ENCODE measurements around the gene MEIOSIN. TPM values are rescaled to one million over a fixed set of nuclear protein-coding genes. Genes with fewer than 3 reads are reported as not detected.
"Not testable (repeated sequence)": the region's sequence is repeated elsewhere in the genome, so short reads cannot be mapped to it uniquely, and the experiment has no call there.

Gene MEIOSIN
- total and polyA plus RNA-seq, 4 experiments from 2014 or later, result not detected

- Mint-ChIP-seq H3K27me3 (peaks cover 8 to 20% of the 10 kb centered on the region in 2 donors), H3K9me3 (no peaks in the 10 kb centered on the region), H3K4me3 (peak within 1 kb of the TSS; percentile 82 to 92 (median 89)), H3K36me3 (peaks cover 19 to 35% of the 10 kb centered on the region in 2 donors), H3K4me1 (peaks cover 31 to 46% (median 36%) of the 10 kb centered on the region in 4 donors), H3K27ac (peak within 1 kb of the TSS; percentile 79 to 96 (median 91))
- Histone ChIP-seq H3K27me3 (ENCODE audit: insufficient read depth, low read length) (peaks cover 4% of the 10 kb centered on the region), H3K4me3 (ENCODE audit: low read length in 2 of 2) (peak within 1 kb of the TSS; percentile 33 to 62), H3K27ac (ENCODE audit: low read depth, low read length) (no peak within 1 kb of the TSS), H3K9me3 (ENCODE audit: control insufficient read depth in 1 of 2, low read length in 2 of 2) (no peaks in the 10 kb centered on the region), H3K36me3 (ENCODE audit: insufficient read depth, low read length) (peaks cover 15% of the 10 kb centered on the region), H3K4me1 (ENCODE audit: insufficient read depth, low read length) (peaks cover 32% of the 10 kb centered on the region)
- peak; percentile 97 to 99 (median 98) for DNase-seq
- ChIA-PET POLR2A (ENCODE audit: partially characterized antibody) (interaction anchor here (1.0 to 3.8 kb wide), 7 partner anchors 10 to 343 kb away, joined by 3 to 56 read pairs (median 4); partner anchors contain the start of genes CCDC61, DMPK, SIX5 and SYMPK), CTCF (ENCODE audit: partially characterized antibody) (interaction anchor here (1.6 to 12.2 kb wide), 2 partner anchors 14 to 24 kb away, joined by 6 to 238 read pairs; partner anchors contain the start of gene SIX5)
- intact Hi-C loops (cut with micrococcal nuclease), result loop anchor here (1.0 to 10.0 kb wide), 4 partner anchors 22 to 202 kb away; partner anchors contain the start of genes CCDC61 and SYMPK
Measured at GRCh38 chr19:45792470-45793177, 59.4 kb downstream of the MEIOSIN start, which contains the start of gene DMWD. TSS of gene DMWD (minus strand) at chr19:45792845. CDS start at chr19:45792756, 89 bp downstream.

DNA sequence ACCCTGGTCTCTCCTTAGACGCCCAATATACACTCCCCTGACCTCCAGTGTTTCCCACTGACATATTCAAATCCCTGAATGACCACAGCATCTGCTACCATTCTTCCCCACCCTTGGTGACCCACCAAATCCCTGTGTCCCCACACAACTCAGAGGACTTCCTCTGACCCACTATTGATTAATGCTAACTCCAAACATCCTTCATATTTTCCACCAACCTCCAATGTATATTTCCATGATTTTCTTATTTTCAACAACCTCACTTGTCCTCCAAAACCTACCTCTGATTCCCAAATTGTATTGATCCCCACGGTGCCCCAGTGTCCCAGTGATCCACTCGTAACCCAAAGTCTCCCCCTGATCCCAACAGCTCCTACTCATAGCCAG is 59.9 kb downstream of the MEIOSIN start:
- Histone ChIP-seq H3K36me3 (ENCODE audit: insufficient read depth, low read length) (peaks cover 13% of the 10 kb centered on the region), H3K27me3 (ENCODE audit: insufficient read depth, low read length) (peaks cover 4% of the 10 kb centered on the region)
- intact Hi-C loops (cut with micrococcal nuclease), result loop anchor here (2.0 to 10.0 kb wide), 3 partner anchors 70 to 202 kb away; partner anchors contain the start of genes CCDC61 and SYMPK

GRCh38 chr19:45793876-45794275 is 60.6 kb downstream of the MEIOSIN start:
- H3K9me3 ChIP-seq (ENCODE audit: control insufficient read depth in 1 of 2, low read length in 2 of 2), result no peaks in the 10 kb centered on the region
- Mint-ChIP-seq H3K4me1 (peaks cover 30 to 43% (median 35%) of the 10 kb centered on the region in 4 donors), H3K4me3 (peak overlapping the region in 6 of 8 donors; percentile 40 to 85 (median 72)), H3K27ac (peak overlapping the region in 6 of 7 donors; percentile 37 to 93 (median 88)), H3K27me3 (peaks cover 10 to 21% of the 10 kb centered on the region in 2 donors), H3K9me3 (no peaks in the 10 kb centered on the region), H3K36me3 (peaks cover 7 to 22% of the 10 kb centered on the region in 2 donors)
- H3K4me3 ChIP-seq (ENCODE audit: low read length in 2 of 2), result no peak overlapping the region
- H3K27me3 ChIP-seq (ENCODE audit: insufficient read depth, low read length), result peaks cover 4% of the 10 kb centered on the region
- peaks cover 6% of the 10 kb centered on the region for H3K36me3 ChIP-seq (ENCODE audit: insufficient read depth, low read length)
- ChIA-PET POLR2A (ENCODE audit: partially characterized antibody) (interaction anchor here (1.2 to 3.8 kb wide), 2 partner anchors 24 to 64 kb away, joined by 3 to 56 read pairs; partner anchors contain the start of gene SIX5), CTCF (ENCODE audit: partially characterized antibody) (interaction anchor here (12.2 kb wide), 1 partner anchor 25 kb away, joined by 238 read pairs; the partner anchor contains the start of gene SIX5)
- no peak overlapping the region for H3K27ac ChIP-seq (ENCODE audit: low read depth, low read length)
- intact Hi-C loops (cut with micrococcal nuclease), result loop anchor here (2.0 to 10.0 kb wide), 3 partner anchors 69 to 201 kb away; partner anchors contain the start of genes CCDC61 and SYMPK
- DNase-seq, result no peak
- H3K4me1 ChIP-seq (ENCODE audit: insufficient read depth, low read length), result peaks cover 32% of the 10 kb centered on the region

More for the DNA sequence above, 59.9 kb downstream of the MEIOSIN start:
- peak overlapping the region; percentile 77 to 92 (median 85) for H3K4me3 Mint-ChIP-seq
- no peak overlapping the region for H3K27ac ChIP-seq (ENCODE audit: low read depth, low read length)
- H3K4me1 Mint-ChIP-seq, result peaks cover 29 to 46% (median 35%) of the 10 kb centered on the region in 4 donors
- CTCF ChIA-PET (ENCODE audit: partially characterized antibody), result interaction anchor here (12.2 kb wide), 1 partner anchor 24 kb away, joined by 238 read pairs; the partner anchor contains the start of gene SIX5
- peak overlapping the region in 1 of 2 donors; percentile 62 for H3K4me3 ChIP-seq (ENCODE audit: low read length in 2 of 2)
- H3K27me3 Mint-ChIP-seq, result peaks cover 8 to 20% of the 10 kb centered on the region in 2 donors
- peaks cover 32% of the 10 kb centered on the region for H3K4me1 ChIP-seq (ENCODE audit: insufficient read depth, low read length)
- H3K36me3 Mint-ChIP-seq, result peaks cover 14 to 29% of the 10 kb centered on the region in 2 donors
- H3K27ac Mint-ChIP-seq, result peak overlapping the region; percentile 79 to 96 (median 91)
- POLR2A ChIA-PET (ENCODE audit: partially characterized antibody), result interaction anchor here (1.0 to 3.8 kb wide), 6 partner anchors 11 to 343 kb away, joined by 3 to 56 read pairs (median 6); partner anchors contain the start of genes CCDC61, DMPK, SIX5 and SYMPK
- H3K9me3 Mint-ChIP-seq, result no peaks in the 10 kb centered on the region
- no peak for DNase-seq
- H3K9me3 ChIP-seq (ENCODE audit: control insufficient read depth in 1 of 2, low read length in 2 of 2), result no peaks in the 10 kb centered on the region

- peak overlapping the region in 3 of 7 donors; percentile 13 to 93 (median 73) for H3K27ac Mint-ChIP-seq
- peaks cover 0 to 16% of the 10 kb centered on the region in 2 donors for H3K36me3 Mint-ChIP-seq
- H3K27ac ChIP-seq (ENCODE audit: low read depth, low read length), result no peak overlapping the region
- intact Hi-C loops (cut with micrococcal nuclease), result loop anchor here (10.0 kb wide), 1 partner anchor 200 kb away; the partner anchor contains the start of gene CCDC61
- H3K4me1 Mint-ChIP-seq, result peaks cover 30 to 44% (median 34%) of the 10 kb centered on the region in 4 donors
- ChIA-PET POLR2A (ENCODE audit: partially characterized antibody) (interaction anchor here (1.2 to 1.6 kb wide), 2 partner anchors 25 to 65 kb away, joined by 3 to 8 read pairs; no protein-coding TSS in a partner anchor), CTCF (ENCODE audit: partially characterized antibody) (interaction anchor here (1.1 to 12.2 kb wide), 2 partner anchors 26 to 79 kb away, joined by 3 to 238 read pairs; partner anchors contain the start of gene SIX5)
- H3K9me3 Mint-ChIP-seq, result no peaks in the 10 kb centered on the region
- no peak overlapping the region for H3K4me3 ChIP-seq (ENCODE audit: low read length in 2 of 2)
- H3K27me3 Mint-ChIP-seq, result peaks cover 12 to 24% of the 10 kb centered on the region in 2 donors
- peaks cover 36% of the 10 kb centered on the region for H3K4me1 ChIP-seq (ENCODE audit: insufficient read depth, low read length)
- H3K4me3 Mint-ChIP-seq, result peak overlapping the region in 6 of 8 donors; percentile 1 to 54 (median 34)
- no peaks in the 10 kb centered on the region for H3K36me3 ChIP-seq (ENCODE audit: insufficient read depth, low read length)
- no peaks in the 10 kb centered on the region for H3K9me3 ChIP-seq (ENCODE audit: control insufficient read depth in 1 of 2, low read length in 2 of 2)
- DNase-seq, result no peak
- H3K27me3 ChIP-seq (ENCODE audit: insufficient read depth, low read length), result peaks cover 7% of the 10 kb centered on the region
Measured at GRCh38 chr19:45794627-45795026, 61.4 kb downstream of the MEIOSIN start.

DNA sequence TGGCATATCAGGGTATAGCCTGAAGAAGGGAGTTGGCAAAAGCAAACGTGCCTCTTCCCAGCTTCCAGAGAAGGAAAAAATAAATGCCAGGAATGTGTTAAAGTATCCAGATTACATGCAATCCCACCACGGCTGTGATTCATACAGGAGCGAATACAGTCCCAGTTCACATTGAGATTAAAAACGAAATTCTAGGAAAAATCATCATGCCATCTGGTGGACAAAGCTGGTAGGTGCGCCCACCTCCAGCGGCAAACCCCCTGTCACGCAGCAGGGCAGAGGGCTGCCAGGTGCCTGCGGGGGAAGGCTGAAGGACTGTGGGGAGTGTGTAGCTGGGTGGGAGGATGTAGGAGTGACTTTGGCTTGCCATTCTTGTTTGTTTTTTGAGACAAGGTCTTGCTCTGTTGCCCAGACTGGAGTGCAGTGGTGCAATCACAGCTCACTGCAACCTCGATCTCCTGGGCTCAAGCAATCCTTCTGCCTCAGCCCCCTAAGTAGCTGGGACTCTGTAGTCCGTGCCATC is 65.8 kb downstream of the MEIOSIN start:
- Mint-ChIP-seq H3K27ac (peak overlapping the region in 1 of 7 donors; percentile 71), H3K4me1 (peaks cover 4 to 12% (median 6%) of the 10 kb centered on the region in 4 donors), H3K27me3 (peaks cover 13 to 20% of the 10 kb centered on the region in 2 donors), H3K9me3 (no peaks in the 10 kb centered on the region), H3K36me3 (no peaks in the 10 kb centered on the region), H3K4me3 (no peak overlapping the region)
- no peak overlapping the region for H3K4me3 ChIP-seq (ENCODE audit: low read length in 2 of 2)
- no peaks in the 10 kb centered on the region for H3K9me3 ChIP-seq (ENCODE audit: control insufficient read depth in 1 of 2, low read length in 2 of 2)
- H3K4me1 ChIP-seq (ENCODE audit: insufficient read depth, low read length), result peaks cover 4% of the 10 kb centered on the region
- ChIA-PET POLR2A (ENCODE audit: partially characterized antibody) (interaction anchor here (0.8 to 4.2 kb wide), 4 partner anchors 16 to 29 kb away, joined by 3 to 84 read pairs (median 3); partner anchors contain the start of gene SIX5), CTCF (ENCODE audit: partially characterized antibody) (interaction anchor here (0.9 to 12.2 kb wide), 24 partner anchors 8 to 121 kb away, joined by 3 to 238 read pairs (median 4); partner anchors contain the start of genes FBXO46, MYPOP and SIX5)
- H3K27me3 ChIP-seq (ENCODE audit: insufficient read depth, low read length), result peaks cover 7% of the 10 kb centered on the region
- peak in 4 of 5 donors; percentile 57 to 65 (median 59) for DNase-seq
- H3K27ac ChIP-seq (ENCODE audit: low read depth, low read length), result no peak overlapping the region
- H3K36me3 ChIP-seq (ENCODE audit: insufficient read depth, low read length), result no peaks in the 10 kb centered on the region
- intact Hi-C loops (cut with micrococcal nuclease), result loop anchor here (1.0 to 10.0 kb wide), 2 partner anchors 29 to 196 kb away; partner anchors contain the start of gene CCDC61

GRCh38 chr19:45799541-45799940 is 66.3 kb downstream of the MEIOSIN start:
- peaks cover 13 to 20% of the 10 kb centered on the region in 2 donors for H3K27me3 Mint-ChIP-seq
- CTCF ChIA-PET (ENCODE audit: partially characterized antibody), result interaction anchor here (0.6 to 12.2 kb wide), 24 partner anchors 9 to 122 kb away, joined by 3 to 238 read pairs (median 4); partner anchors contain the start of genes FBXO46, MYPOP and SIX5
- not testable (repeated sequence) for H3K27me3 ChIP-seq (ENCODE audit: insufficient read depth, low read length)

More at GRCh38 chr19:45799541-45799940, 66.3 kb downstream of the MEIOSIN start:
- POLR2A ChIA-PET (ENCODE audit: partially characterized antibody), result interaction anchor here (0.8 to 4.2 kb wide), 5 partner anchors 15 to 29 kb away, joined by 3 to 84 read pairs (median 3); partner anchors contain the start of gene SIX5
- not testable (repeated sequence) for H3K9me3 ChIP-seq (ENCODE audit: control insufficient read depth in 1 of 2, low read length in 2 of 2); H3K27ac Mint-ChIP-seq; DNase-seq; H3K4me1 ChIP-seq (ENCODE audit: insufficient read depth, low read length); H3K4me3 ChIP-seq (ENCODE audit: low read length in 2 of 2); H3K27ac ChIP-seq (ENCODE audit: low read depth, low read length); H3K36me3 Mint-ChIP-seq; H3K9me3 Mint-ChIP-seq; H3K36me3 ChIP-seq (ENCODE audit: insufficient read depth, low read length); H3K4me3 Mint-ChIP-seq
- H3K4me1 Mint-ChIP-seq, result peaks cover 4 to 10% (median 5%) of the 10 kb centered on the region in 4 donors
- intact Hi-C loops (cut with micrococcal nuclease), result loop anchor here (1.0 to 10.0 kb wide), 2 partner anchors 29 to 195 kb away; partner anchors contain the start of gene CCDC61
